Memory B cell (primary cell): ENCODE results near the gene DDI1.

Experiments
- ATAC-seq: fragments of 150-1000 bp; cut with Tn5 transposase; 2 replicates; pipeline ENCODE4 v1.10.0; 2021; ENCODE audit warnings: low read depth, mild to moderate bottlenecking, moderate library complexity
- DNase-seq, 2 donors: peaks; one replicate each; pipeline ENCODE4 v3.0.0; 2022; ENCODE audit warnings: low spot score in 2 of 2
- H3K27ac Mint-ChIP-seq: one replicate; pipeline ENCODE4 v1.8.0; 2022; ENCODE audit warnings: mild to moderate bottlenecking, moderate library complexity, mixed read lengths
- H3K27me3 Mint-ChIP-seq: one replicate; pipeline ENCODE4 v1.8.0; 2022; ENCODE audit warnings: mixed read lengths
- H3K36me3 Mint-ChIP-seq: one replicate; pipeline ENCODE4 v1.8.0; 2022; ENCODE audit warnings: mild to moderate bottlenecking, mixed read lengths
- H3K4me1 Mint-ChIP-seq: one replicate; pipeline ENCODE4 v1.8.0; 2022; ENCODE audit warnings: mixed read lengths
- H3K4me3 Mint-ChIP-seq: one replicate; pipeline ENCODE4 v1.8.0; 2022; ENCODE audit warnings: mild to moderate bottlenecking, moderate library complexity, mixed read lengths
- H3K9me3 Mint-ChIP-seq: one replicate; pipeline ENCODE4 v1.8.0; 2022; ENCODE audit warnings: mixed read lengths

DDI1 gene

GRCh38 chr11:104076455-104076854 lies 40.0 kb downstream of the DDI1 start:
- no peak overlapping the region for H3K27ac Mint-ChIP-seq
- no peak for DNase-seq
- H3K36me3 Mint-ChIP-seq = no peaks in the 10 kb centered on the region
- H3K4me1 Mint-ChIP-seq = peaks cover 19% of the 10 kb centered on the region
- ATAC-seq = no peak
- H3K9me3 Mint-ChIP-seq = no peaks in the 10 kb centered on the region
- H3K27me3 Mint-ChIP-seq = no peaks in the 10 kb centered on the region
- no peak overlapping the region for H3K4me3 Mint-ChIP-seq

GRCh38 chr11:104078245-104078644 lies 41.8 kb downstream of the DDI1 start:
- DNase-seq (no peak), ATAC-seq (peak; percentile 22)
- H3K36me3 Mint-ChIP-seq = no peaks in the 10 kb centered on the region
- H3K9me3 Mint-ChIP-seq = no peaks in the 10 kb centered on the region
- H3K27me3 Mint-ChIP-seq = no peaks in the 10 kb centered on the region
- H3K27ac Mint-ChIP-seq = no peak overlapping the region
- no peak overlapping the region for H3K4me3 Mint-ChIP-seq
- peaks cover 19% of the 10 kb centered on the region for H3K4me1 Mint-ChIP-seq

GRCh38 chr11:104078995-104079394 lies 42.6 kb downstream of the DDI1 start:
- DNase-seq (no peak), ATAC-seq (no peak)
- H3K27me3 Mint-ChIP-seq = no peaks in the 10 kb centered on the region
- H3K36me3 Mint-ChIP-seq = no peaks in the 10 kb centered on the region
- no peak overlapping the region for H3K27ac Mint-ChIP-seq
- H3K9me3 Mint-ChIP-seq = no peaks in the 10 kb centered on the region
- H3K4me1 Mint-ChIP-seq = peaks cover 14% of the 10 kb centered on the region
- H3K4me3 Mint-ChIP-seq = no peak overlapping the region

GRCh38 chr11:104086621-104087020 lies 50.2 kb downstream of the DDI1 start:
- ATAC-seq (no peak), DNase-seq (no peak)
- no peak overlapping the region for H3K4me3 Mint-ChIP-seq
- no peaks in the 10 kb centered on the region for H3K27me3 Mint-ChIP-seq
- H3K4me1 Mint-ChIP-seq = no peaks in the 10 kb centered on the region
- no peak overlapping the region for H3K27ac Mint-ChIP-seq
- H3K36me3 Mint-ChIP-seq = no peaks in the 10 kb centered on the region
- no peaks in the 10 kb centered on the region for H3K9me3 Mint-ChIP-seq
